ENCODE measurements around the gene GPR160. TPM values are rescaled to one million over a fixed set of nuclear protein-coding genes. Genes with fewer than 3 reads are reported as not detected.

The GPR160 gene
- total RNA-seq, 1 experiment from 2014 or later, result 9.9 TPM

GRCh38 chr3:169999433-169999832 is 38.4 kb upstream of the GPR160 start:
- POLR2A ChIA-PET, result no interaction called here

More at GRCh38 chr3:169999433-169999832, 38.4 kb upstream of the GPR160 start:
- ChIA-PET CTCF (no interaction called here), RAD21 (ENCODE audit: low non-redundant PET in 1 of 2, low total read pairs in 2 of 2, uncharacterized antibody in 2 of 2, unreplicated experiment in 2 of 2) (no interaction called here)
- DNase-seq (ENCODE audit: low read depth, low spot score), result no peak
- Histone ChIP-seq H2AFZ (ENCODE audit: low read depth, low read length, poor library complexity, severe bottlenecking) (no peak overlapping the region), H3K27me3 (ENCODE audit: insufficient read depth, low read length) (no peaks in the 10 kb centered on the region), H3K4me1 (ENCODE audit: control insufficient read depth in 1 of 2, insufficient read depth in 2 of 2, low read length in 2 of 2) (no peaks in the 10 kb centered on the region), H4K20me1 (ENCODE audit: insufficient read depth) (no peaks in the 10 kb centered on the region), H3K9me2 (ENCODE audit: insufficient read depth) (no peaks in the 10 kb centered on the region), H3K9me3 (ENCODE audit: control insufficient read depth in 1 of 2, insufficient read depth in 1 of 2, low read depth in 1 of 2, low read length in 2 of 2) (no peaks in the 10 kb centered on the region), H3K27ac (ENCODE audit: low read depth, low read length) (no peak overlapping the region), H3K9ac (ENCODE audit: low read length) (no peak overlapping the region), H3K36me3 (ENCODE audit: control insufficient read depth in 1 of 2, insufficient read depth in 2 of 2, low read length in 2 of 2) (peaks cover 0 to 4% of the 10 kb centered on the region in 2 experiments; a peak in 1 of 4 replicates), H3K4me2 (ENCODE audit: low read length) (no peak overlapping the region), H3K4me3 (replicated peaks in 1 of 2; ENCODE audit: low read depth in 1 of 2, low read length in 2 of 2) (no peak overlapping the region), H3K79me2 (ENCODE audit: insufficient read depth, low read length) (no peaks in the 10 kb centered on the region)
- TF ChIP-seq ELF1 (IDR thresholded peaks at IDR 0.05; ENCODE audit: borderline replicate concordance, low read depth), result no peak
- TF ChIP-seq SIN3A (IDR thresholded peaks at IDR 0.05; ENCODE audit: low read depth), result no peak
- TF ChIP-seq EZH2 (IDR thresholded peaks at IDR 0.05), result no peak
- no peak for TF ChIP-seq EGR1 (IDR thresholded peaks at IDR 0.05; ENCODE audit: low read depth)
- no peak for TF ChIP-seq ZFX (IDR thresholded peaks at IDR 0.05)
- TF ChIP-seq ZBTB33 (IDR thresholded peaks at IDR 0.05; ENCODE audit: extremely low read depth, insufficient replicate concordance, low read length), result no peak
- TF ChIP-seq EZH2phosphoT487 (IDR thresholded peaks at IDR 0.05; ENCODE audit: borderline replicate concordance), result no peak
- TF ChIP-seq POLR2A (IDR thresholded peaks at IDR 0.05; ENCODE audit: borderline replicate concordance, extremely low read depth, insufficient read depth, insufficient read length), result no peak
- TF ChIP-seq RAD21 (IDR thresholded peaks at IDR 0.05; ENCODE audit: low read depth), result no peak
- no peak for TF ChIP-seq REST (IDR thresholded peaks at IDR 0.05; ENCODE audit: low read depth)
- no peak for TF ChIP-seq ATF3 (IDR thresholded peaks at IDR 0.05)
- no peak for TF ChIP-seq CEBPB (IDR thresholded peaks at IDR 0.05; ENCODE audit: low read depth)
- TF ChIP-seq ZNF274 (IDR thresholded peaks at IDR 0.05; ENCODE audit: low read depth, low read length), result no peak
- TF ChIP-seq SRF (IDR thresholded peaks at IDR 0.05; ENCODE audit: low read depth), result no peak
- no peak for TF ChIP-seq JUND (IDR thresholded peaks at IDR 0.05)
- TF ChIP-seq POLR2AphosphoS5 (IDR thresholded peaks at IDR 0.05; ENCODE audit: low read depth, low read length), result no peak
- TF ChIP-seq SP1 (IDR thresholded peaks at IDR 0.05; ENCODE audit: low read depth), result no peak
- no peak for TF ChIP-seq CBX3 (IDR thresholded peaks at IDR 0.05; ENCODE audit: low read depth)
- no peak for TF ChIP-seq FOSL1 (IDR thresholded peaks at IDR 0.05; ENCODE audit: low read depth)
- no peak for TF ChIP-seq CTCF (IDR thresholded peaks at IDR 0.05 in 2 of 3, conservative IDR thresholded peaks at IDR 0.05 in 1 of 3; ENCODE audit: borderline replicate concordance in 1 of 3, insufficient read depth in 1 of 3, low read depth in 2 of 3, low read length in 2 of 3)
- no peak for ATAC-seq
- BruUV-seq (replicated peaks), result no TSS peak
- intact Hi-C loops (cut with micrococcal nuclease), result no loop called here
